Upper lobe of left lung (tissue), 6 donors: ENCODE data around the gene ADGRD2. TPM values are rescaled to one million over a fixed set of nuclear protein-coding genes. Genes with fewer than 3 reads are reported as not detected.

Experiments
- ATAC-seq, 2 donors: fragments of 200-7000 bp; cut with Tn5 transposase; one replicate each; pipeline ENCODE4 v1.9.1; 2022; ENCODE audit warnings: mild to moderate bottlenecking in 2 of 2, moderate library complexity in 2 of 2; ENCODE audit not compliant: low FRiP score in 2 of 2
- DNase-seq, 2 donors: peaks; one replicate each; pipeline ENCODE4 v3.0.0-alpha.2; 2019 to 2020
- H3K27ac ChIP-seq, 4 donors: fragments of 200-600 bp; sonication (generic); one replicate each; pipeline ENCODE4 v1.5.1; 2016 to 2019
- H3K27me3 ChIP-seq, 4 donors: fragments of 200-600 bp; sonication (generic); one replicate each; pipeline ENCODE4 v1.5.1; 2017 to 2019
- H3K36me3 ChIP-seq, 4 donors: fragments of 200-600 bp; sonication (generic); one replicate each; pipeline ENCODE4 v1.5.1; 2016 to 2019
- H3K4me1 ChIP-seq, 4 donors: fragments of 200-600 bp; sonication (generic); one replicate each; pipeline ENCODE4 v1.5.1; 2018 to 2019
- H3K4me3 ChIP-seq, 4 donors: fragments of 200-600 bp; sonication (generic); one replicate each; pipeline ENCODE4 v1.5.1; 2017 to 2019; ENCODE audit warnings: mild to moderate bottlenecking in 2 of 4, moderate library complexity in 1 of 4
- H3K9me3 ChIP-seq, 4 donors: fragments of 200-600 bp; sonication (generic); one replicate each; pipeline ENCODE4 v1.5.1; 2018 to 2019
- CTCF ChIP-seq, 6 experiments: fragments of 450-650 bp in 4 of 6; fragments of 200-600 bp in 2 of 6; sonication (generic) in 2 of 6; IDR thresholded peaks; one replicate each; pipeline ENCODE4 v1.5.1; 2016 to 2019; ENCODE audit warnings: antibody characterized with exemption in 6 of 6
- EP300 ChIP-seq, 4 donors: sonication (generic); formaldehyde crosslinking; IDR thresholded peaks; one replicate each; pipeline ENCODE4 v1.5.1; 2017; ENCODE audit warnings: antibody characterized with exemption in 4 of 4, control low read depth in 2 of 4
- POLR2A ChIP-seq, 4 donors: fragments of 450-650 bp; IDR thresholded peaks; one replicate each; pipeline ENCODE4 v1.5.1; 2016 to 2017; ENCODE audit warnings: antibody characterized with exemption in 4 of 4, mild to moderate bottlenecking in 2 of 4
- POLR2AphosphoS5 ChIP-seq, 2 donors: sonication (generic); formaldehyde crosslinking; IDR thresholded peaks; one replicate each; pipeline ENCODE4 v1.5.1; 2017; ENCODE audit warnings: antibody characterized with exemption in 2 of 2
- WGBS, 2 donors: methylation state at CpG; one replicate each; pipeline ENCODE4 v1.1.5; 2017 to 2018; 5-methylcytosine and 5-hydroxymethylcytosine counted together
- total RNA-seq, 6 donors: library from RNA; depleted of rRNA in 4 of 6; stranded (reverse); fragments of >200 nt in 4 of 6; gene quantifications; one replicate each; pipeline versions ENCODE4 v1.1.0 to v1.2.1, GENCODE V29; 2016 to 2021
- donor health status: DM: no; HTN: no; CAD: no; lungs with moderate emphysema.
- donor health status: DM: no; HTN: yes; CAD: no; lungs with severe emphysema.

Gene ADGRD2
- total RNA-seq, 6 donors from 2014 or later, result not detected

DNA sequence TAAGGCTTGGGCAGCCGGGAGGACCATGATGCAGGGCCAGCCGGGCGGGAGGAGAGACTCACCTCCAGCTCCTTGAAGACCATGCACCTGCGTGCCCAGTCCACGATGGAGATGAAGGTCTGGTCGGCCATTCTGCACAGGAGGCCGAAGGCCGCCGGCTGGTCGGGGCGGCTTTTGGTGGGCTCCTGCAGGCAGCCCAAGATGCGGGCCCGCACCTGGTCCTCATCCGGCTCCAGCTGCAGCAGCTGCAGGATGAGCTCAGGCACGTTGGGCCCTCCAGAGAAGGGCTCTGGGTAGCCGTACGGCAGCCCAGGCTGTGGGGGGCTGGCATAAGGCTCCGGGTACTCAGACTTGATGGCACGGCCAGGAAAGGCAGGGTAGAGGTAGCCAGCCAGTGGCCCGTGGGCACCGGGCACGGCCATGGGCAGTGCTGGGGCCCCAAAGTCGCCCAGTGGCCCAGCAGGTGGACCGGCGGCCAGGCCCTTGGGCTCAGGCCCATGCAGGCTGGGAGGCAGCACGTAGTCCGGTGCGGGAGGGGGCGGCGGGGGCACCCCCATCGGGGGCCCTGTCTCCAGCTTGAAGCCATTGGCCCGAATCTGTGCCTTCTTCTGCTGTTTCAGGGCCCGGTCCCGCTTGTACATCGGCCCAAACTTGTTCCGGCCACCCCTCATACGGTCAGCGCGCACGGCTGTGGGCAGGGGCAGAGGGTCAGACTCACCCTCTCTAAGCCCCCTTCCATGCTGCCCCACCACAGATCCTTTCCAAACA lies 50.0 kb downstream of the ADGRD2 start:
- peaks cover 10 to 23% (median 16%) of the 10 kb centered on the region in 4 donors for H3K4me1 ChIP-seq
- peaks cover 0 to 36% (median 26%) of the 10 kb centered on the region in 4 donors for H3K27me3 ChIP-seq
- H3K36me3 ChIP-seq, result no peaks in the 10 kb centered on the region
- H3K4me3 ChIP-seq, result no peak overlapping the region
- 91 to 95% methylated on average over 14 to 31 of the region's 40 CpGs for WGBS, 2 donors
- H3K9me3 ChIP-seq, result no peaks in the 10 kb centered on the region
- DNase-seq, result no peak
- no peak for ATAC-seq
- TF ChIP-seq EP300 (IDR thresholded peaks at IDR 0.05) (no peak), POLR2AphosphoS5 (IDR thresholded peaks at IDR 0.05) (no peak), POLR2A (IDR thresholded peaks at IDR 0.05) (no peak), CTCF (IDR thresholded peaks at IDR 0.05) (no peak)
- H3K27ac ChIP-seq, result no peak overlapping the region

DNA sequence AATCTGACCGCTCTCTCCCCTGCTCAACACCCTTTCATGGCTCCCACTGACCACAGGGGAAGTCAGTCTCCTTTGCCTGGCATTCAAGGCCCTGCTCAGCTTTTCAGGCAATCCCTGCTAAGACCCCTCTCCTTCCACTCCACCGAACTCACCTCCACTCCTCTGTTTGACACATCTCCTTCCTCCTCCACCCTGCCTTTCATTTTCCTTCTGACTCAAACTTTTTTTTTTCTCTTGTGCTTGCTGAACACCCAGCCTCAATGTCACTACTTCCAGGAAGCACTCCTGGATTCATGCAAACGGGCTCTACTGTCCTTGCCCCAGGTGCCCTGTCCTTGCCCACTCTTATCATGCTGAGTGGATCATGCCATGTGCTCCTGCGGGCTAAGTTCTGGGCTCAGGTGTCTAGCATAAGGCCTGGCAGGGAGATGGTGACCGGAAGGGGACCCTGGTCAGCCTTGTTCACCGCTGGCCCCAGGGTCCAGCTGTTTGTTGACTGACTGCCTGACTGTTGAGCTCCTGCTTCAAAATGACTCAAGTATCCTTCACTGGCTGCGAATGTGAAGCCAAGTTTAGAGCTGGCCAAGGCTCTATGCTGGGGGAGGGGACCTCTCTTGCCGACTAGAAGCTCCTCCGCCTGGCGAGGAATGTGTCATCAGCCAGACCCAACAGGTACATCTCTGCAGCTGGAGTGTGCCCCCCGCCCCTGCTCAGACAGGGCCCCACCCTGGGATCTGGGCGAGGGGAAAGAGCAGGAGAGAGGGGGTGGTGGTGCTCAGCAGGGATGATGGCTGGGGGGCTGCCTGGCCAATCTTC lies 50.8 kb downstream of the ADGRD2 start:
- 71 to 76% methylated on average over 7 to 12 of the region's 12 CpGs for WGBS, 2 donors
- peaks cover 10 to 23% (median 16%) of the 10 kb centered on the region in 4 donors for H3K4me1 ChIP-seq
- no peaks in the 10 kb centered on the region for H3K36me3 ChIP-seq
- no peaks in the 10 kb centered on the region for H3K9me3 ChIP-seq
- DNase-seq, result no peak
- no peak for ATAC-seq
- peaks cover 0 to 44% (median 29%) of the 10 kb centered on the region in 4 donors for H3K27me3 ChIP-seq
- TF ChIP-seq EP300 (IDR thresholded peaks at IDR 0.05) (no peak), POLR2AphosphoS5 (IDR thresholded peaks at IDR 0.05) (no peak), POLR2A (IDR thresholded peaks at IDR 0.05) (no peak), CTCF (IDR thresholded peaks at IDR 0.05) (no peak)
- no peak overlapping the region for H3K27ac ChIP-seq
- H3K4me3 ChIP-seq, result no peak overlapping the region

GRCh38 chr9:124501771-124502320 lies 51.6 kb downstream of the ADGRD2 start:
- Histone ChIP-seq H3K9me3 (no peaks in the 10 kb centered on the region), H3K4me1 (peaks cover 10 to 23% (median 16%) of the 10 kb centered on the region in 4 donors), H3K27ac (no peak overlapping the region), H3K4me3 (no peak overlapping the region), H3K36me3 (no peaks in the 10 kb centered on the region), H3K27me3 (peaks cover 0 to 45% (median 29%) of the 10 kb centered on the region in 4 donors)
- no peak for ATAC-seq
- WGBS, 2 donors, result 73 to 74% methylated on average over 9 to 11 of the region's 11 CpGs
- no peak for TF ChIP-seq CTCF (IDR thresholded peaks at IDR 0.05)
- no peak for DNase-seq

GRCh38 chr9:124502711-124503702 lies 52.8 kb downstream of the ADGRD2 start:
- no peak for ATAC-seq
- Histone ChIP-seq H3K4me3 (peak overlapping the region in 1 of 4 donors; percentile 3), H3K4me1 (peaks cover 10 to 23% (median 16%) of the 10 kb centered on the region in 4 donors), H3K9me3 (no peaks in the 10 kb centered on the region), H3K36me3 (no peaks in the 10 kb centered on the region), H3K27me3 (peaks cover 0 to 45% (median 29%) of the 10 kb centered on the region in 4 donors), H3K27ac (no peak overlapping the region)
- no peak for TF ChIP-seq EP300 (IDR thresholded peaks at IDR 0.05)
- peak in 1 of 2 donors; percentile 75 for DNase-seq
- WGBS, 2 donors, result 33 to 40% methylated on average over 1 to 17 of the region's 96 CpGs
